Measurements from ENCODE around the gene DDX47.
"Not testable (repeated sequence)": the region's sequence is repeated elsewhere in the genome, so short reads cannot be mapped to it uniquely, and the experiment has no call there.

The DDX47 gene

DNA sequence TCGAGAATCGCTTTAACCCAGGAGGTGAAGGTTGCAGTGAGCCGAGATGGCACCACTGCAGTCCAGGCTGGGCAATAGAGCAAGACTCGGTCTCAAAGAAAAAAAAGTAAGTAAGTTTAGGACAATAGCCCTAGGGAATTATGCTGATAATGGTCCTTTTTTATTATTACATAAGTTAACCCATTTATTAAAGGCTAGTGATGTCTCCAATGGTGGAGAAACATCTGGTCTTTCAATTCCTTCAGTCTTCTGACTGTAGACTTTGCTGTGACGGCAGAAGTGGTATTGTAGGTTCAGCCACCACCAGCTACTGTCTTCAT lies 27.4 kb downstream of the DDX47 start:
- H3K36me3 ChIP-seq (ENCODE audit: control insufficient read depth, insufficient read depth, low read length) = no peaks in the 10 kb centered on the region
- H3K79me2 ChIP-seq = no peaks in the 10 kb centered on the region
- no peaks in the 10 kb centered on the region for H3K27me3 ChIP-seq (ENCODE audit: control insufficient read depth, insufficient read depth, low read length)
- TF ChIP-seq, protein P1, sequence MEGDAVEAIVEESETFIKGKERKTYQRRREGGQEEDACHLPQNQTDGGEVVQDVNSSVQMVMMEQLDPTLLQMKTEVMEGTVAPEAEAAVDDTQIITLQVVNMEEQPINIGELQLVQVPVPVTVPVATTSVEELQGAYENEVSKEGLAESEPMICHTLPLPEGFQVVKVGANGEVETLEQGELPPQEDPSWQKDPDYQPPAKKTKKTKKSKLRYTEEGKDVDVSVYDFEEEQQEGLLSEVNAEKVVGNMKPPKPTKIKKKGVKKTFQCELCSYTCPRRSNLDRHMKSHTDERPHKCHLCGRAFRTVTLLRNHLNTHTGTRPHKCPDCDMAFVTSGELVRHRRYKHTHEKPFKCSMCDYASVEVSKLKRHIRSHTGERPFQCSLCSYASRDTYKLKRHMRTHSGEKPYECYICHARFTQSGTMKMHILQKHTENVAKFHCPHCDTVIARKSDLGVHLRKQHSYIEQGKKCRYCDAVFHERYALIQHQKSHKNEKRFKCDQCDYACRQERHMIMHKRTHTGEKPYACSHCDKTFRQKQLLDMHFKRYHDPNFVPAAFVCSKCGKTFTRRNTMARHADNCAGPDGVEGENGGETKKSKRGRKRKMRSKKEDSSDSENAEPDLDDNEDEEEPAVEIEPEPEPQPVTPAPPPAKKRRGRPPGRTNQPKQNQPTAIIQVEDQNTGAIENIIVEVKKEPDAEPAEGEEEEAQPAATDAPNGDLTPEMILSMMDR (IDR thresholded peaks at IDR 0.05) = no peak
- no peaks in the 10 kb centered on the region for H3K9me3 ChIP-seq (ENCODE audit: control insufficient read depth, low read length)
- H3K9ac ChIP-seq = no peak overlapping the region
- no peak overlapping the region for H3K4me3 ChIP-seq (ENCODE audit: low read depth, low read length)
- H3K27ac ChIP-seq = no peak overlapping the region
- no peak overlapping the region for H2AFZ ChIP-seq
- peaks cover 8% of the 10 kb centered on the region for H3K4me1 ChIP-seq
- H3K4me2 ChIP-seq (ENCODE audit: low read length) = no peak overlapping the region

DNA sequence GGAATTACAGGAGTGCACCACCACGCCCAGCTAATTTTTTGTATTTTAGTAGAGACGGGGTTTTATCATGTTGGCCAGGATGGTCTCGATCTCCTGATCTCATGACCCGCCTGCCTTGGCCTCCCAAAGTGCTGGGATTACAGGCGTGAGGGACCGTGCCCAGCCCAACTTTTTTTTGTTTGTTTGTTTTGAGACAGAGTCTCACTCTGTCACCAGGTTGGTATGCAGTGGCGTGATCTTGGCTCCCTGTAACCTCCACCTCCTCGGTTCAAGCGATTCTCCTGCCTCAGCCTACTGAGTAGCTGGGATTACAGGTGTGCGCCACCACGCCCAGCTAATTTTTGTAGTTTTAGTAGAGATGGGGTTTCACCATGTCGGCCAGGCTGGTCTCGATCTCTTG lies 28.3 kb downstream of the DDX47 start:
- not testable (repeated sequence) for H3K4me1 ChIP-seq; H3K9ac ChIP-seq; H3K4me3 ChIP-seq (ENCODE audit: low read depth, low read length); H3K27me3 ChIP-seq (ENCODE audit: control insufficient read depth, insufficient read depth, low read length); H3K4me2 ChIP-seq (ENCODE audit: low read length); H2AFZ ChIP-seq; H3K36me3 ChIP-seq (ENCODE audit: control insufficient read depth, insufficient read depth, low read length); H3K27ac ChIP-seq; H3K79me2 ChIP-seq; H3K9me3 ChIP-seq (ENCODE audit: control insufficient read depth, low read length)

DNA sequence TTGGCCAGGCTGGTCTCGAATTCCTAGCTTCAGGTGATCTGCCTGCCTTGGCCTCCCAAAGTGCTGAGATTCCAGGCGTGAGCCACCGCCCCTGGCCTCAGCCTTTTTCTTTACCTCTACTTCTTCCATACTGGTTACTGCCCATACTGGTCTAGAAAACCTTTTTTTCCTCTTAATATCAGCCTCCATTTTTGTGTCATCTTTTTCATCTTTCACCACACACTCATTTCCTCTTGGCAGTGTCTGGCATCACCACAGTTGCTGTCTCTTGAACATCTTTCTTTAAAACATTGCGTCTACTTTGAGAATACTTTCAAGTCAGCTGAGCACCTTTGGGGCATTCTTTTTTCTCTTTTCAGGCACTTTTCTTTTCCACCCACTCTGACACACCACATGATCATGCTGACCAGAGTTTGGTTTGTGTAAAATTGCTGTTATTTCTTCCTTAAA lies 32.7 kb downstream of the DDX47 start:
- no peak overlapping the region for H2AFZ ChIP-seq
- TF ChIP-seq, protein P1 (IDR thresholded peaks at IDR 0.05) = no peak
- H3K4me2 ChIP-seq (ENCODE audit: low read length) = no peak overlapping the region
- no peaks in the 10 kb centered on the region for H3K79me2 ChIP-seq
- H3K9ac ChIP-seq = no peak overlapping the region
- H3K36me3 ChIP-seq (ENCODE audit: control insufficient read depth, insufficient read depth, low read length) = no peaks in the 10 kb centered on the region
- no peak overlapping the region for H3K27ac ChIP-seq
- no peaks in the 10 kb centered on the region for H3K9me3 ChIP-seq (ENCODE audit: control insufficient read depth, low read length)
- no peaks in the 10 kb centered on the region for H3K4me1 ChIP-seq
- no peaks in the 10 kb centered on the region for H3K27me3 ChIP-seq (ENCODE audit: control insufficient read depth, insufficient read depth, low read length)
- no peak overlapping the region for H3K4me3 ChIP-seq (ENCODE audit: low read depth, low read length)

DNA sequence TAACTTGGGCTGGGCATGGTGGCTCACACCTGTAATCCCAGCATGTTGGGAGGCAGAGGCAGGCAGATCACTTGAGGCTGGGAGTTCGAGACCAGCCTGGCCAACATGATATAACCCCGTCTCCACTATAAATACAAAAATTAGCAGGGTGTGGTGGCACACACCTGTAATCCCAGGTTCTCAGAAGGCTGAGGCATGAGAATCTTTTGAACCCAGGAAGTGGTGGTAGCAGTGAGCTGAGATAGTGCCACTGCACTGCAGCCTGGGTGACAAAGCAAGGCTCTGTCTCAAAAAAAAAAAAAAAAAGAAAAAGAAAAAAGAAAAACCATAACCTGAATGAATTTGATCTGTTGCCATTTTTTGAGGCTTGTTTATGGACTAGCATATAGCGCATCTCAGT lies 33.6 kb downstream of the DDX47 start:
- H3K4me2 ChIP-seq (ENCODE audit: low read length); H3K4me1 ChIP-seq; H3K36me3 ChIP-seq (ENCODE audit: control insufficient read depth, insufficient read depth, low read length); H3K27ac ChIP-seq; H3K79me2 ChIP-seq; H3K27me3 ChIP-seq (ENCODE audit: control insufficient read depth, insufficient read depth, low read length); H3K9me3 ChIP-seq (ENCODE audit: control insufficient read depth, low read length); H2AFZ ChIP-seq; H3K4me3 ChIP-seq (ENCODE audit: low read depth, low read length); H3K9ac ChIP-seq: not testable (repeated sequence)

DNA sequence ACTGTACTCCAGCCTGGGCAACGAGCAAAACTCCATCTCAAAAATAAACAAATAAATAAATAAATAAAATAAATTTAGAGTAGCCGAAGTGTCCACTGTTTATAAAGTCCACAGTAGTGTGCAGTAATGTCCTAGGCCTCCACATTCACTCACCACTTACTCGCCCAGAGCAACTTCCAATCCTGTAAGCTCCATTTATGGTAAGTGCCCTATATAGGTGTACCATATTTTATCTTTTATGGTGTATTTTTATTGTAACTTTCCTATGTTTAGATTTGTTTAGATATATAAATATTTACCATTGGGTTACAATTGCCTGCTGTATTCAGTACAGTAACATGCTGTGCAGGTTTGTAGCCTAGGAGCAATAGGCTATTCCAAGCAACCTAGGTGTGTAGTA lies 40.3 kb downstream of the DDX47 start:
- TF ChIP-seq, protein P1 (IDR thresholded peaks at IDR 0.05) = no peak
- H3K79me2 ChIP-seq = no peaks in the 10 kb centered on the region
- H3K9me3 ChIP-seq (ENCODE audit: control insufficient read depth, low read length) = no peaks in the 10 kb centered on the region
- no peak overlapping the region for H3K4me2 ChIP-seq (ENCODE audit: low read length)
- no peak overlapping the region for H3K4me3 ChIP-seq (ENCODE audit: low read depth, low read length)
- no peak overlapping the region for H3K27ac ChIP-seq
- no peaks in the 10 kb centered on the region for H3K27me3 ChIP-seq (ENCODE audit: control insufficient read depth, insufficient read depth, low read length)
- H2AFZ ChIP-seq = no peak overlapping the region
- no peaks in the 10 kb centered on the region for H3K4me1 ChIP-seq
- H3K9ac ChIP-seq = no peak overlapping the region
- H3K36me3 ChIP-seq (ENCODE audit: control insufficient read depth, insufficient read depth, low read length) = no peaks in the 10 kb centered on the region

DNA sequence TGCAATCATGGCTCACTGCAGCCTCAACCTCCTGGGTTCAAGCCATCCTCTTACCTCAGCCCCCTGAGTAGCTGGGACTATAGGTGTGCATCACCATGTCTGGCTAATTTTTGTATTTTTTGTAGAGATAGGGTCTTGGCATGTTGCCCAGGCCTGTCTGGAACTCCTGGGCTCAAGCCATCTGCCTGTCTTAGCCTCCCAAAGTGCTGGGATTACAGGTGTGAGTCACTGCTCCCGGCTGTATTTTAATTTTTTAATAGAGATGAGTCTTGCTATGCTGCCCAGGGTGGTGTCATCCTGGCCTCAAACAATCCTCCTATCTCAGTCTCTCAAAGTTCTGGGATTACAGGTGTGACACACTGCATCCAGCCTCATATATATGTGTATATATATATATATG lies 46.5 kb downstream of the DDX47 start:
- Histone ChIP-seq H3K9ac (no peak overlapping the region), H3K4me1 (no peaks in the 10 kb centered on the region), H3K36me3 (ENCODE audit: control insufficient read depth, insufficient read depth, low read length) (no peaks in the 10 kb centered on the region), H2AFZ (no peak overlapping the region), H3K27me3 (ENCODE audit: control insufficient read depth, insufficient read depth, low read length) (no peaks in the 10 kb centered on the region), H3K27ac (no peak overlapping the region), H3K4me2 (ENCODE audit: low read length) (no peak overlapping the region), H3K9me3 (ENCODE audit: control insufficient read depth, low read length) (no peaks in the 10 kb centered on the region), H3K4me3 (ENCODE audit: low read depth, low read length) (no peak overlapping the region), H3K79me2 (no peaks in the 10 kb centered on the region)
- TF ChIP-seq, protein P1 (IDR thresholded peaks at IDR 0.05) = no peak

Measured in parathyroid adenoma (tissue), 2 donors.